ENCODE results near the gene COL26A1. TPM values are rescaled to one million over a fixed set of nuclear protein-coding genes. Genes with fewer than 3 reads are reported as not detected.

The COL26A1 gene
- total RNA-seq, 1 donor from 2014 or later: not detected

- peak; percentile 88 for DNase-seq (ENCODE audit: low spot score)
Measured at GRCh38 chr7:101563198-101563901, 200.7 kb downstream of the COL26A1 start.

DNA sequence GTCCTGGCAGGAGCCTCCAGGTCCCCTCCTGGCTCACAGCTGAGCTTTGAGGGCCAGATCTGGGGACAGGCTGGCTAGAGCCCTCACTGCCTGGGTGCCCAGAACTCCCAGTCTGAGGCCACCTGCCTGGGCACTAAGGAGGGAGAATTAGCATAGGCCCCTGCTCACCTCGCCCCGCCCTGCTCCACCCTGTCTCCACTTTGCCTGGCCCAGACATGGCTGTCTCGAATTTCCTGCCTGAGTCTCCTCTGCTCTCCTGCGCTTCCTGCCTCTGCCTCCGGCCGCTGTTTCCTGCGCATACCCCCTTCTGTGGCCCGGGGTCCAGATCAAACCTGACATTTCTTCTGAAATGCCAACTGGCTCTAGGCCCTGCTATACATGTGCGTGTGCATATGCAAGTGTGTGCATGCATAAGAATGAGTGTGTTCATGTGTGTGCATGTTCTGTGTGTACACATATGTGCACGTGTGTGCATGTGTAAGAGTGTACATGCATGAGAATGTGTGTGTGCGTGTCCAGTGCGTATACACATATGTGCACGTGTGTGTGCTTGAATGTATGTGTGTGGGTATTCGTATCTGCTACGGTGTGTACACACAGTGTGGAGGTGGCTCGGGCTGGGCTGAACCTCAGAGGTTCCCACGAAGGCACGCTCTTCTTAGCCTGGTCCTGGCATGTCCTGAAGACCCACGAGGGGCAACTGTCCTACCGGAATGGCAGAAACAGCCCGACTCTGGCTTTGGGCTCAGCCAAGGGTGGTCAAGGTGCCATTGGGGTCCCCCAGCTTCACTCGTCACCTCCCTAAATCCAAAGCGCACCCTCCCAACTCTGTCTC, 201.5 kb downstream of the COL26A1 start:
- DNase-seq (ENCODE audit: low spot score): peak; percentile 77

GRCh38 chr7:101564778-101565211, 202.1 kb downstream of the COL26A1 start:
- DNase-seq (ENCODE audit: low spot score): no peak

- DNase-seq (ENCODE audit: low spot score): peak; percentile 51
Measured at GRCh38 chr7:101565601-101566209, 203.0 kb downstream of the COL26A1 start.

DNA sequence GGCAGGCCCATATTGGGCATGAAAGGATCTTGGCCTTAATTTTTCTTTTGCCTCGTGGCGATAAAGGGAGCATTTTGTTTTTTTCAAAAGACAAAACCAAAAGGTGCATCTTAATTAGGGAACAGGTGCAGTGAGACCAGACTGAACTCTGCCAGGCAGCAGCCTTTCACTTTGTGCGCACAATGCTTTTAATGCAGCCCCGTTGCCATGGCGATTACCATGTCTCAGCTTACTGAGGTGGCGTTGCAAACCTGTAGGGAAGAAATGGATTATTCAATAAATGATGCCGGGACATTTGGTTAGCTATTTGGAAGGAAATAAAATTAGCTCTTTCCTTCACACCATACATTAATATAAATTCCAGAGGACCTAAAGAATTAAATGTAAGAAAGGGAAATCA, 204.6 kb downstream of the COL26A1 start:
- peak; percentile 3 for DNase-seq (ENCODE audit: low spot score)

GRCh38 chr7:101572156-101572555, 209.5 kb downstream of the COL26A1 start:
- DNase-seq (ENCODE audit: low spot score): no peak

- DNase-seq (ENCODE audit: low spot score): peak; percentile 4
Measured at GRCh38 chr7:101575168-101575567, 212.5 kb downstream of the COL26A1 start.

DNA sequence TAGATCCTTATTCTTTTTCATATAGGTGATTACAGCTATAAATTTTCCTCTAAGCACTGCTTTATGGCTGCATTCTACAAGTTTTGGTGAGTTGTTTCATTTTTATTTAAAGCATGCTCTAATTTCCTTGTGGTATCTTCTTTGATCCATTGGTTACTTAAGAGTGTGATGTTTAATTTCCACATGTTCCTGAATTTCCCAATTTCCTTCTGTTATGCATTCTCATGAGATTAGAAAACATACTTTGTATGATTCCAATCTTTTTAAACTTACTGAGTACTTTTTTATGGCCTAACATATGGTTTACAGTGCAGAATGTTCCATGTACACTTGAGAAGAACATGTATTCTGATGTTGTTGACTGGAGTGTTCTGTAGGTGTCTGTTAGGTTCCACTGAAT, 213.0 kb downstream of the COL26A1 start:
- DNase-seq (ENCODE audit: low spot score): no peak

DNA sequence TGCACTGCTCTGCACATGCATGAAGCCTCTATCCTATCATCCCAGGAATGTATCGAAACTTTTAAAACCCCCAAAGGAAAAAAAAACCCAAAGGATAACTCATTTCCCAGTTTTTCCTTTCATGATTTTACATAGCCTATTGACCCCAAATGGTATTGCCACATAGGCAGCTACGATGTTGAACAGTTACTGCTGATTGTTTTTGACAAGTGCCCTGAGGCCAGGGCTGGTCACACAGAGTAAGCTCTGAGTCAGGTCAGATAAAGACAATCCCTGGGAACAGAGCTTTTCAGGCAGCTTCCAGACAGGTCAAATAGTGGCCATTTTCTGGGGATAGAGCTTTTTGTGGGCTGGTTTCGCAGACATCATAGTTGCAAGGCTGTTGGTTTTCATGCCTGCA, 214.3 kb downstream of the COL26A1 start:
- DNase-seq (ENCODE audit: low spot score): peak; percentile 35

DNA sequence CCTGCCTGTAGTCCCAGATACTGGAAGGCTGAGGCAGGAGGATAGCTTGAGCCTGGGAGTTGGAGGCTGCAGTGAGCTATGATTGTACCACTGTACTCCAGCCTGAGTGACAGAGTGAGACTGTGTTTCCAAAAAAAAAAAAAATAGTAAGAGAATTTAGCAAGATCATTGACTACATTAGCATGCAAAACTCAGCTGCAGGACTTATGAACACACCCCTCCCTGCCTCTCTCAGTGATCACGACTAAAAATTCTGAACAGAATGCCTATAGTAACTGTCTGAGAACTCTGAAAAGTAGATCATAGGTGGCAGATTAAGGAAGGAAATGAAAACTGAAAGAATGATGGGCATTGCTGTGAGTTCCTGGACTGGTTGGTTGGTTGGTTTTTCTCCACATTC, 215.9 kb downstream of the COL26A1 start:
- DNase-seq (ENCODE audit: low spot score): no peak

- peak; percentile 30 for DNase-seq (ENCODE audit: low spot score)
Measured at GRCh38 chr7:101580596-101580995, 217.9 kb downstream of the COL26A1 start.

DNA sequence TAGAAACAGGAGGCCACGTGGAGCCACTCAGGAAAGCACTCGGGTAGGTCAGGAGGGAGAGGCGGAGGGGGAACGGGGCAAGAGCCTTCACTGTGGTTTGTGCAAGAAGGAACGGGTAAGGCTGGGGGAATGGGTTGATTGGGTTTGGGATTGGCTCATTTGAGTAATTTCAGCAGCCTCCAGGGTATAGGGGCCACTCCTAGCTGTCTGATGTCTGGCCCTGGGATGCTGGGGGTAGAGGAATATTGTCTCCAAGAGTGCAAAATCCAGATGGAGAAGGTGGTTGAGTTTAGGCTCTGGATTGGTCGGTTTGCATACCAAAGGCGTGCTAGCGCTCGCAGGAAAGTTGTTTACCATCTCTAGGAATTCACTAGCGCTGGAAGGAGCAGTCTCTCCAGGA, 219.2 kb downstream of the COL26A1 start:
- no peak for DNase-seq (ENCODE audit: low spot score)

DNA sequence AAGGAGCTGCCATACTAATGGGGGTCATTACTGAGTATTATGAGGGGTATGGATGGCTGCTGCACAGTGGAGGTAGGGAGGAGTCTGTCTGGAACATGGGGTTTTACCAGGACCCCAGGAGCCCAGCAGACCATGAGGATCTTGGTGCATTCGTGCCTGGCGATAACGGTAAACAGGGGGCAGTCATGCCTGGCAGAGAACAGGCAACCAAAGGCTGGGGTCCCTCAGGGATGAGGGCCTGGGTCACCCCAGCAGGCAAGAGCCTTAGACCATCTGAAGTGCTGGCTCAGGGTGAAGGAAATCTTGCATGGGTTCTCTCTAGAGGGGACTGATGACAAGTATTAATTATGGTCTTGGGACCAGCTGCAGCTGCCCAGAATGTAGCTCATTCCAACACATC, 220.3 kb downstream of the COL26A1 start:
- peak; percentile 35 for DNase-seq (ENCODE audit: low spot score)

DNA sequence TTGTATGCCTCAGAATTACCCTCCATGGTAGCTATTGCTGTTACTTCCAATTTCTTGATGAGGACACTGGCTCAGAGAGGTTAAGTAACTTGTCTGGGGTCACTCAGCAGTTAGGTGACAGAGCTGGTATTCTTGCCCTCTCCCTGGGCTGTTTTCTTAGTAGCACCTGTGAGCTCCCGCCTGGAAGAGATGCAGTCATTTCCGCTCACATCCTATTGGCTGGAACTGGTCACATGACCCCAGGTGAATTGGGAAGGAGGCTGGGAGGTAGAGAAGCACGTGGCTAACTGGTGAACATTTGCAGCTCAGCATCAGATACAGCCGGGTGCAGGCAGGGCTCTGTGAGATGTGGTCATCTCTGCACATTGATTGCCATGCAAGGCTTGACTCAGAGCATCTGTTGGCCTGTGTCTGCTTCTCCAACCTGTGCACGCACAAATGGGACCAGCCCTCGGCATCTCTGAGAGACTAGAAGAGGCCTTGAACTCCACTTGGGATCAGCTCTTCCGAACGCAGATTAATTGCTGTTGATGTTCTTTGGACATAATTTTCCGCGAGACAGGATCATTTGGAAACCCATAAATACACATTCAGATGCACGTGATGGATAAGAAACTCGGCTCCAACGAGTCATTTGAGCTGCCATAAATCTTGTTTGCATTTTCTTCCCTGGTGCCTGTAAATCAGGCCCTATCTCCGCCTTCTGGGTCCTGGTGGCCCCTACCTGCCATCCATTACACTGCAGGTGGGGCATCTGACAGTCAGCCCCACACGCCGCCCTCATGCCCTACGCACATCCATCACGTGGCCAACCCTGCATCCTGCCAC, 223.6 kb downstream of the COL26A1 start:
- peak; percentile 65 for DNase-seq (ENCODE audit: low spot score)

- DNase-seq (ENCODE audit: low spot score): peak; percentile 11
Measured at GRCh38 chr7:101586906-101587677, 224.4 kb downstream of the COL26A1 start.

- peak; percentile 84 for DNase-seq (ENCODE audit: low spot score)
Measured at GRCh38 chr7:101588131-101588935, 225.7 kb downstream of the COL26A1 start.

- DNase-seq (ENCODE audit: low spot score): peak; percentile 35
Measured at GRCh38 chr7:101589052-101589451, 226.4 kb downstream of the COL26A1 start.

DNA sequence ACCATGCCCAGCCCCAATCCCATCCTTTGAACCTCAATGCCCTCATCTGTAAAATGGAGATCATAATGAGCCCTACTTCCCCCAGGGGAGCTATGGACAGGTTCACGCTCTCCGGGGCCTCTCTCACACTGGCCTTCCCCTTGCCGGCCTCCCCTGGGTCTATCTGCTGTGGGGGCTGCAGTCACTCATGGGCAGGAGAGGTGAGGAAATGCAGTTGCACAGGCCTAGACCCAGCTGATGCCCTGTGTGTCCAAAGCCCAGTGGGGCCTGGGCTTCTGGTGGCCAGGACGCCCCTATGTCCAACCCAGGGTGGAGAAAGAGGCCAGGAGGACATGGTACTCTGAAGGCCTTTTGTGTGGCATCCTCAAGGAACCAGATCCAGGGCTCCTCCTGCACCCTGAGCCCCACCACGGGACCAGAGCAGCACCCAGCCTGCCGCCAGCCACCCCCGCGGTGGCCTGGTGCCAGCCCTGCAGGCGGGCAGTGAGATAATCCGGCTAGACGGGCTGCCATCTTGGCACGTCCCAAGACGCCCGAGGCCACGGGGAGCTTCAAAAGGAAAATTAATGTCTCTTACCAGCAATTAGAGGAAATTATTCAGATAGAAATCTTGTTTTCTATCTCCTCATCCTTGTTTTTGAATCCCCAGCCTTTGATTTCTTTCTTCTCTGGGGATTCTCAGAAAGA, 227.4 kb downstream of the COL26A1 start:
- peak; percentile 67 for DNase-seq (ENCODE audit: low spot score)
